Activated T-helper 1 cell treated with anti-CD3 and anti-CD28 coated beads, Interleukin-12 subunit alpha, Interleukin-12 subunit beta, Interleukin-2, Interleukin-4 antibody, amounts not matched to agents 30 ng/mL and 10 ng/mL and 1 ng/mL, durations not matched to agents 14 hours and 24 hours and 36 hours (primary cell): ENCODE results near the gene VGLL2. TPM values are rescaled to one million over a fixed set of nuclear protein-coding genes. Genes with fewer than 3 reads are reported as not detected.

Experiments
- DNase-seq: peaks from one replicate; pipeline ENCODE4 v3.0.0; 2021; ENCODE audit warnings: low spot score
- H3K27ac Mint-ChIP-seq: one replicate; pipeline ENCODE4 v1.8.0; 2021; ENCODE audit warnings: mild to moderate bottlenecking, mixed read lengths
- H3K27me3 Mint-ChIP-seq: one replicate; pipeline ENCODE4 v1.8.0; 2022; ENCODE audit warnings: mild to moderate bottlenecking, moderate library complexity, mixed read lengths; ENCODE audit not compliant: insufficient read depth
- H3K36me3 Mint-ChIP-seq: one replicate; pipeline ENCODE4 v1.8.0; 2021; ENCODE audit warnings: low read depth, mixed read lengths
- H3K4me1 Mint-ChIP-seq: one replicate; pipeline ENCODE4 v1.8.0; 2021; ENCODE audit warnings: low read depth, mixed read lengths
- H3K4me3 Mint-ChIP-seq: one replicate; pipeline ENCODE4 v1.8.0; 2021; ENCODE audit warnings: mild to moderate bottlenecking, moderate library complexity, mixed read lengths
- H3K9me3 Mint-ChIP-seq: one replicate; pipeline ENCODE4 v1.8.0; 2021; ENCODE audit warnings: mixed read lengths
- intact Hi-C: fragments of 100-400 bp; cut with micrococcal nuclease; formaldehyde crosslinking; loops from one replicate; pipeline ENCODE4 v1.15.1; 2024
- total RNA-seq: library from RNA; stranded (reverse); gene quantifications from 2 replicates; pipeline ENCODE4 v1.2.3, GENCODE V29; 2022

VGLL2 gene
- total RNA-seq, 1 donor from 2014 or later = not detected

GRCh38 chr6:117272032-117272866 is 6.9 kb downstream of the VGLL2 start:
- no peak overlapping the region for H3K4me3 Mint-ChIP-seq
- H3K36me3 Mint-ChIP-seq = no peaks in the 10 kb centered on the region
- intact Hi-C loops = no loop called here
- DNase-seq = no peak
- H3K27me3 Mint-ChIP-seq = peaks cover 56% of the 10 kb centered on the region
- H3K27ac Mint-ChIP-seq = no peak overlapping the region
- H3K4me1 Mint-ChIP-seq = peaks cover 4% of the 10 kb centered on the region
- H3K9me3 Mint-ChIP-seq = no peaks in the 10 kb centered on the region

DNA sequence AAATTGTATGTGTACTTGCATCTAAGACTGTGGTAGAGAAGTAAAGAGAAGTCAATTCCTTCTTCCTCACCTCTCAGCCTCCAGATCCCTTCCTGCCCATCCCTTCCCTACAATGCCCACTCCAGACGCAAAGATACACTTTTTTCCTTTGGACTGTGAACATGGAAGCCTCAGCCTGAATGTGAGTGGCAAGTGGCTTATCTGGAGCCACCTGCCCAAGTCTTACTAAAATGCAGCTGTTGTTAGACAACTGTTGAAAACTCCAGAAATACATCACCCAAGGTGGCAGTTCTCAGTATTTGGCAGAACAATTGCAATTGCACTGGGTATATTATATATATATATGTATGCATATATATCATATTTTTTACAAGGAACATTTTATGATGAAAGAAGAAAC is 7.5 kb downstream of the VGLL2 start:
- H3K9me3 Mint-ChIP-seq = no peaks in the 10 kb centered on the region
- no peak overlapping the region for H3K4me3 Mint-ChIP-seq
- intact Hi-C loops = no loop called here
- H3K27ac Mint-ChIP-seq = no peak overlapping the region
- no peak for DNase-seq
- peaks cover 4% of the 10 kb centered on the region for H3K4me1 Mint-ChIP-seq
- peaks cover 51% of the 10 kb centered on the region for H3K27me3 Mint-ChIP-seq
- H3K36me3 Mint-ChIP-seq = no peaks in the 10 kb centered on the region

DNA sequence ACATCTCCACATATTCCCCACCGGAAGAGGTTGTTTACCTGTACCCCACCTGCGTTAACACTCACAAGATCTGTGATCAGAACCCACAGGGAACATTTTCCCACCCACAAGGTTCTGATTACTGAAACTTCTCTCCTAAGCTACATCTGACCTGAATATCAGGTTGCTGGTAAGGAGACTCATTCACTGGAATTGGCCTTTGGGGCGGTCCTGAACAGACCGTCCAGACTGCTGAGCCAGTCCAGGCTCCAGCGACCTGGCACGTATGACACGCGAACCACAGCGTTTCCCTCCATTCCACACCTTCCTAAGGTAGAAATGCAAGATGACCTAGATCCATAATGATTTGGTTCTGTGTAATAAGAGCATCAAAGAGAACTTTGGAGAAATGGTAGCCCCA is 9.8 kb downstream of the VGLL2 start:
- H3K27me3 Mint-ChIP-seq = peaks cover 29% of the 10 kb centered on the region
- H3K9me3 Mint-ChIP-seq = no peaks in the 10 kb centered on the region
- no peak for DNase-seq
- intact Hi-C loops = no loop called here
- H3K4me3 Mint-ChIP-seq = no peak overlapping the region
- no peak overlapping the region for H3K27ac Mint-ChIP-seq
- no peaks in the 10 kb centered on the region for H3K4me1 Mint-ChIP-seq
- no peaks in the 10 kb centered on the region for H3K36me3 Mint-ChIP-seq

- Mint-ChIP-seq H3K27me3 (peaks cover 32% of the 10 kb centered on the region), H3K4me3 (no peak overlapping the region), H3K9me3 (no peaks in the 10 kb centered on the region), H3K27ac (no peak overlapping the region), H3K36me3 (no peaks in the 10 kb centered on the region), H3K4me1 (no peaks in the 10 kb centered on the region)
- no peak for DNase-seq
- intact Hi-C loops = no loop called here
These were observed 10.4 kb downstream of the VGLL2 start for GRCh38 chr6:117275711-117276110.

GRCh38 chr6:117276778-117277316 is 11.5 kb downstream of the VGLL2 start:
- Mint-ChIP-seq H3K36me3 (no peaks in the 10 kb centered on the region), H3K4me3 (no peak overlapping the region)

GRCh38 chr6:117280922-117281321 is 15.6 kb downstream of the VGLL2 start:
- Mint-ChIP-seq H3K4me3 (no peak overlapping the region), H3K36me3 (no peaks in the 10 kb centered on the region), H3K9me3 (no peaks in the 10 kb centered on the region), H3K27me3 (peaks cover 3% of the 10 kb centered on the region), H3K27ac (no peak overlapping the region), H3K4me1 (no peaks in the 10 kb centered on the region)
- intact Hi-C loops = no loop called here
- no peak for DNase-seq

More at GRCh38 chr6:117276778-117277316, 11.5 kb downstream of the VGLL2 start:
- H3K27ac Mint-ChIP-seq = no peak overlapping the region
- no peak for DNase-seq
- H3K4me1 Mint-ChIP-seq = no peaks in the 10 kb centered on the region
- no peaks in the 10 kb centered on the region for H3K9me3 Mint-ChIP-seq
- intact Hi-C loops = no loop called here
- peaks cover 26% of the 10 kb centered on the region for H3K27me3 Mint-ChIP-seq

GRCh38 chr6:117288083-117288715 is 22.8 kb downstream of the VGLL2 start:
- Mint-ChIP-seq H3K9me3 (no peaks in the 10 kb centered on the region), H3K4me3 (no peak overlapping the region), H3K36me3 (no peaks in the 10 kb centered on the region), H3K27me3 (peaks cover 3% of the 10 kb centered on the region), H3K4me1 (no peaks in the 10 kb centered on the region), H3K27ac (no peak overlapping the region)
- DNase-seq = no peak
- intact Hi-C loops = no loop called here

DNA sequence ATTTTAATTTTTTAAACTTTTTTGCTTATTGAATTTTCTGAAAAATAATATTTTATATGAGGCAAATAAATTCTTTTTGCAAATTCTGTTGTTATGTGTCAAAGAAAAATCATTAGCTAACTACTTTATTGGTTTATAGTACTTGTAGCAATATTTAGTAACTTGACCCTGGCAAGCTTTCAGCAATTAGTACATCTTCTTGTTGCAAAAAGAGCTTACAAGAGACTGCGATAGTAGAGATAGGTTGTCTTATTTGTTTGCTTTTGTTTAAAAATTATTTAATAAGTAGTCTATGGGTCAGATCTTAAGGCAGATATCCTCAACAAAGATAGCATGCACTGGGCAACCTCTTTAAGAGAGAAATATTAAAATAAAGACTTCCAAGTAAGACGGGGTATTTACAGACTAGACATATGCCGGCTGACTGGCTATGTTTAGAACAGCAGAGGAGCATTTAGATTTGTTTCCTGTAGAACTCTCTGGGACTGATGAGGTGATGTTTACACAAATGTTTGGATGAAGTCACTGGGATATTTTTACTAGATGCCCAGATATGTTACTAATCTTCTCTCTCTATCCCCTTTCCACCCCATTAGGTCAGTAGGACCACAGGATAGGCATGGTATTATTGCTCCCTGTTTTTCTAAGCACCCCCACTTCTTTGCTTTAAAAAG is 25.0 kb downstream of the VGLL2 start:
- no peak overlapping the region for H3K4me3 Mint-ChIP-seq

GRCh38 chr6:117298941-117299340 is 33.6 kb downstream of the VGLL2 start:
- no peaks in the 10 kb centered on the region for H3K9me3 Mint-ChIP-seq
- intact Hi-C loops = no loop called here
- H3K4me1 Mint-ChIP-seq = no peaks in the 10 kb centered on the region
- DNase-seq = no peak
- H3K27ac Mint-ChIP-seq = no peak overlapping the region
- H3K4me3 Mint-ChIP-seq = no peak overlapping the region
- no peaks in the 10 kb centered on the region for H3K36me3 Mint-ChIP-seq
- peaks cover 5% of the 10 kb centered on the region for H3K27me3 Mint-ChIP-seq

More for the DNA sequence above, 25.0 kb downstream of the VGLL2 start:
- H3K9me3 Mint-ChIP-seq = no peaks in the 10 kb centered on the region
- intact Hi-C loops = no loop called here
- H3K27ac Mint-ChIP-seq = no peak overlapping the region
- DNase-seq = no peak
- no peaks in the 10 kb centered on the region for H3K36me3 Mint-ChIP-seq
- peaks cover 3% of the 10 kb centered on the region for H3K27me3 Mint-ChIP-seq
- no peaks in the 10 kb centered on the region for H3K4me1 Mint-ChIP-seq

- no peaks in the 10 kb centered on the region for H3K4me1 Mint-ChIP-seq
- H3K27ac Mint-ChIP-seq = no peak overlapping the region
- no peaks in the 10 kb centered on the region for H3K36me3 Mint-ChIP-seq
- no peak for DNase-seq
- H3K27me3 Mint-ChIP-seq = peaks cover 4% of the 10 kb centered on the region
- no peaks in the 10 kb centered on the region for H3K9me3 Mint-ChIP-seq
- no peak overlapping the region for H3K4me3 Mint-ChIP-seq
- intact Hi-C loops = no loop called here
These were observed 38.0 kb downstream of the VGLL2 start for GRCh38 chr6:117303323-117303722.

GRCh38 chr6:117304446-117304845 is 39.1 kb downstream of the VGLL2 start:
- no peak for DNase-seq
- no peaks in the 10 kb centered on the region for H3K4me1 Mint-ChIP-seq
- H3K36me3 Mint-ChIP-seq = no peaks in the 10 kb centered on the region
- H3K9me3 Mint-ChIP-seq = no peaks in the 10 kb centered on the region
- H3K27ac Mint-ChIP-seq = no peak overlapping the region
- H3K27me3 Mint-ChIP-seq = peaks cover 4% of the 10 kb centered on the region
- intact Hi-C loops = no loop called here
- H3K4me3 Mint-ChIP-seq = no peak overlapping the region

DNA sequence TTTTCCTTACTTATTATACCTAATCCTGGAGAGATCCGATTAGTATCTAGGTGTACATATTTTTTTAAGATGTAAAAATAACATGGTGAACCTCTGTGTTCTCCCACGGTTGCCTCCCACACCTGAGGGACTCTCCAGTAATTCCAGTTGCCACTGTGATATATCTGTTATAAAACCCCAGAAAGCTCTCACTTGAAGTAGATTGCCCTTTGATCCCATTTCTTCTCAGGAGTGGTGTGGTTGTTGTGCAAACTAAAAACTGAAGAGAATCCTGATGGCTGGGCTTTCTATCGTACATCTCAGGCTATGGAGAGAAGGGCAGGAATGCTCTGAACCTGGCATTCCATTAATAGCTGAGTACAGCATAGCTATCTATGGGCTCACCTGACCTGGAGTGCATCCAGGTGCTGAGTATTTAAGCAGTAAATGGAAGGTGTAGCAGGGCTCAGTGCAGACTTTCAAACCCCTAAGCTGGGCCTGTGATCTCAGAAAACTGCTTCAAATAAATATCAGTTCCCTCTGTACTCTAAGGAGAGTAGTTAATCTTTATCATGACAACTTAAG is 41.0 kb downstream of the VGLL2 start:
- no peak overlapping the region for H3K4me3 Mint-ChIP-seq
- DNase-seq = no peak
- H3K9me3 Mint-ChIP-seq = no peaks in the 10 kb centered on the region
- H3K36me3 Mint-ChIP-seq = no peaks in the 10 kb centered on the region
- H3K4me1 Mint-ChIP-seq = no peaks in the 10 kb centered on the region
- intact Hi-C loops = no loop called here
- H3K27me3 Mint-ChIP-seq = peaks cover 4% of the 10 kb centered on the region
- no peak overlapping the region for H3K27ac Mint-ChIP-seq

DNA sequence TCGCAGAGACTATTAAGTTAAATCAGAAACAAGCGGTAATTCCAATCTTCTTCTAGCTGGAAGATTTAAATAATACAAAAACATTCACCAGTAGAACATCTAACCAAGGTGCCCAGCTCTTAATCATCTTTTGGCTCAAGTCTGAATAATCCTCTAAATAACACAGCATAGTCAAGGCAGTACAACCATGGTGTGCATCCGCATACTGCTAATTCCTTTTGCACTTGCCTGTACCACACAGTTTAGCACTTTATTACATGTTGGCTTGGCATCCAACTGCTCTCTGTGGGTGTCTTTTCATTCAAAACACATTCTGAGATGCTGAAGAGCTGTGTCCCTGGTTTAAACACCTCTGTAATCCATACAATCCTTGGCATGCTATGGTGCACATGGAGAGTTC is 42.3 kb downstream of the VGLL2 start:
- Mint-ChIP-seq H3K4me3 (no peak overlapping the region), H3K9me3 (no peaks in the 10 kb centered on the region), H3K4me1 (no peaks in the 10 kb centered on the region), H3K27me3 (peaks cover 4% of the 10 kb centered on the region), H3K36me3 (no peaks in the 10 kb centered on the region), H3K27ac (no peak overlapping the region)
- intact Hi-C loops = no loop called here
- DNase-seq = no peak
